ENCODE measurements around the gene NXN. TPM values are rescaled to one million over a fixed set of nuclear protein-coding genes. Genes with fewer than 3 reads are reported as not detected.
"Not testable (repeated sequence)": the region's sequence is repeated elsewhere in the genome, so short reads cannot be mapped to it uniquely, and the experiment has no call there.

Gene NXN
- total RNA-seq, 2 experiments from 2014 or later, result 0.68 to 0.97 TPM

GRCh38 chr17:835721-836120 lies 143.9 kb downstream of the NXN start:
- H3K9me3 Mint-ChIP-seq (ENCODE audit: insufficient read depth); H3K27ac Mint-ChIP-seq; ATAC-seq; POLR2A ChIA-PET; H3K4me3 Mint-ChIP-seq; DNase-seq; H3K36me3 Mint-ChIP-seq (ENCODE audit: low read depth); H3K4me1 Mint-ChIP-seq (ENCODE audit: low read depth); H3K27me3 Mint-ChIP-seq (ENCODE audit: low read depth); CTCF ChIA-PET: not testable (repeated sequence)

- DNase-seq (no peak), ATAC-seq (no peak)
- CTCF ChIA-PET, result no interaction called here
- Mint-ChIP-seq H3K27me3 (ENCODE audit: low read depth) (no peaks in the 10 kb centered on the region), H3K4me1 (ENCODE audit: low read depth) (no peaks in the 10 kb centered on the region), H3K27ac (no peak overlapping the region), H3K36me3 (ENCODE audit: low read depth) (no peaks in the 10 kb centered on the region), H3K9me3 (ENCODE audit: insufficient read depth) (no peaks in the 10 kb centered on the region), H3K4me3 (no peak overlapping the region)
- POLR2A ChIA-PET, result no interaction called here
These were observed 144.3 kb downstream of the NXN start for GRCh38 chr17:835263-835662.

GRCh38 chr17:834136-834535 lies 145.4 kb downstream of the NXN start:
- no peak overlapping the region for H3K27ac Mint-ChIP-seq
- DNase-seq (no peak), ATAC-seq (no peak)
- no peaks in the 10 kb centered on the region for H3K9me3 Mint-ChIP-seq (ENCODE audit: insufficient read depth)
- no peaks in the 10 kb centered on the region for H3K4me1 Mint-ChIP-seq (ENCODE audit: low read depth)
- H3K4me3 Mint-ChIP-seq, result no peak overlapping the region
- ChIA-PET POLR2A (no interaction called here), CTCF (no interaction called here)
- no peaks in the 10 kb centered on the region for H3K36me3 Mint-ChIP-seq (ENCODE audit: low read depth)
- H3K27me3 Mint-ChIP-seq (ENCODE audit: low read depth), result no peaks in the 10 kb centered on the region

- Mint-ChIP-seq H3K27me3 (ENCODE audit: low read depth) (no peaks in the 10 kb centered on the region), H3K4me1 (ENCODE audit: low read depth) (no peaks in the 10 kb centered on the region), H3K36me3 (ENCODE audit: low read depth) (no peaks in the 10 kb centered on the region), H3K9me3 (ENCODE audit: insufficient read depth) (no peaks in the 10 kb centered on the region), H3K4me3 (no peak overlapping the region), H3K27ac (no peak overlapping the region)
- DNase-seq (no peak), ATAC-seq (no peak)
- ChIA-PET POLR2A (interaction anchor here (0.6 kb wide), 1 partner anchor 9 kb away, joined by 3 read pairs; no protein-coding TSS in a partner anchor), CTCF (no interaction called here)
These were observed 148.6 kb downstream of the NXN start for GRCh38 chr17:830950-831349.

GRCh38 chr17:830381-830780 lies 149.2 kb downstream of the NXN start:
- CTCF ChIA-PET, result no interaction called here
- no peak for ATAC-seq

GRCh38 chr17:829614-830013 lies 150.0 kb downstream of the NXN start:
- H3K9me3 Mint-ChIP-seq (ENCODE audit: insufficient read depth); H3K27ac Mint-ChIP-seq; H3K27me3 Mint-ChIP-seq (ENCODE audit: low read depth); ATAC-seq; H3K4me3 Mint-ChIP-seq; CTCF ChIA-PET; H3K36me3 Mint-ChIP-seq (ENCODE audit: low read depth); POLR2A ChIA-PET; H3K4me1 Mint-ChIP-seq (ENCODE audit: low read depth); DNase-seq: not testable (repeated sequence)

More at GRCh38 chr17:830381-830780, 149.2 kb downstream of the NXN start:
- Mint-ChIP-seq H3K27me3 (ENCODE audit: low read depth) (no peaks in the 10 kb centered on the region), H3K9me3 (ENCODE audit: insufficient read depth) (no peaks in the 10 kb centered on the region), H3K36me3 (ENCODE audit: low read depth) (no peaks in the 10 kb centered on the region), H3K4me1 (ENCODE audit: low read depth) (no peaks in the 10 kb centered on the region), H3K4me3 (no peak overlapping the region), H3K27ac (no peak overlapping the region)
- DNase-seq, result no peak
- POLR2A ChIA-PET, result no interaction called here

- H3K9me3 Mint-ChIP-seq (ENCODE audit: insufficient read depth), result no peaks in the 10 kb centered on the region
- H3K27me3 Mint-ChIP-seq (ENCODE audit: low read depth), result no peaks in the 10 kb centered on the region
- ChIA-PET CTCF (no interaction called here), POLR2A (no interaction called here)
- no peaks in the 10 kb centered on the region for H3K36me3 Mint-ChIP-seq (ENCODE audit: low read depth)
- no peak overlapping the region for H3K4me3 Mint-ChIP-seq
- no peaks in the 10 kb centered on the region for H3K4me1 Mint-ChIP-seq (ENCODE audit: low read depth)
- no peak for DNase-seq
- H3K27ac Mint-ChIP-seq, result no peak overlapping the region
- ATAC-seq, result no peak
These were observed 150.8 kb downstream of the NXN start for GRCh38 chr17:828761-829160.

GRCh38 chr17:826778-827177 lies 152.8 kb downstream of the NXN start:
- no peak overlapping the region for H3K27ac Mint-ChIP-seq
- DNase-seq (no peak), ATAC-seq (no peak)
- POLR2A ChIA-PET, result no interaction called here
- no peaks in the 10 kb centered on the region for H3K4me1 Mint-ChIP-seq (ENCODE audit: low read depth)
- no peaks in the 10 kb centered on the region for H3K9me3 Mint-ChIP-seq (ENCODE audit: insufficient read depth)
- no peak overlapping the region for H3K4me3 Mint-ChIP-seq
- H3K36me3 Mint-ChIP-seq (ENCODE audit: low read depth), result no peaks in the 10 kb centered on the region
- no peaks in the 10 kb centered on the region for H3K27me3 Mint-ChIP-seq (ENCODE audit: low read depth)
- CTCF ChIA-PET, result no interaction called here

GRCh38 chr17:825216-825615 lies 154.4 kb downstream of the NXN start:
- Mint-ChIP-seq H3K4me1 (ENCODE audit: low read depth) (no peaks in the 10 kb centered on the region), H3K4me3 (no peak overlapping the region), H3K36me3 (ENCODE audit: low read depth) (no peaks in the 10 kb centered on the region), H3K27me3 (ENCODE audit: low read depth) (no peaks in the 10 kb centered on the region), H3K9me3 (ENCODE audit: insufficient read depth) (no peaks in the 10 kb centered on the region), H3K27ac (no peak overlapping the region)
- CTCF ChIA-PET, result no interaction called here
- ATAC-seq (no peak), DNase-seq (no peak)
- POLR2A ChIA-PET, result no interaction called here

- Mint-ChIP-seq H3K9me3 (ENCODE audit: insufficient read depth) (no peaks in the 10 kb centered on the region), H3K27ac (no peak overlapping the region), H3K4me3 (no peak overlapping the region), H3K36me3 (ENCODE audit: low read depth) (no peaks in the 10 kb centered on the region), H3K4me1 (ENCODE audit: low read depth) (no peaks in the 10 kb centered on the region), H3K27me3 (ENCODE audit: low read depth) (no peaks in the 10 kb centered on the region)
- no peak for ATAC-seq
- CTCF ChIA-PET, result no interaction called here
- POLR2A ChIA-PET, result no interaction called here
- DNase-seq, result no peak
These were observed 155.2 kb downstream of the NXN start for GRCh38 chr17:824378-824777.

- Mint-ChIP-seq H3K27ac (no peak overlapping the region), H3K4me3 (no peak overlapping the region), H3K27me3 (ENCODE audit: low read depth) (no peaks in the 10 kb centered on the region), H3K9me3 (ENCODE audit: insufficient read depth) (no peaks in the 10 kb centered on the region), H3K4me1 (ENCODE audit: low read depth) (no peaks in the 10 kb centered on the region), H3K36me3 (ENCODE audit: low read depth) (no peaks in the 10 kb centered on the region)
- ChIA-PET CTCF (no interaction called here), POLR2A (no interaction called here)
- no peak for DNase-seq
- no peak for ATAC-seq
These were observed 156.1 kb downstream of the NXN start for GRCh38 chr17:823501-823902.

- H3K4me3 Mint-ChIP-seq, result no peak overlapping the region
- no peaks in the 10 kb centered on the region for H3K27me3 Mint-ChIP-seq (ENCODE audit: low read depth)
- ChIA-PET POLR2A (no interaction called here), CTCF (no interaction called here)
- no peaks in the 10 kb centered on the region for H3K36me3 Mint-ChIP-seq (ENCODE audit: low read depth)
- no peaks in the 10 kb centered on the region for H3K9me3 Mint-ChIP-seq (ENCODE audit: insufficient read depth)
- no peak overlapping the region for H3K27ac Mint-ChIP-seq
- H3K4me1 Mint-ChIP-seq (ENCODE audit: low read depth), result no peaks in the 10 kb centered on the region
- ATAC-seq, result no peak
- no peak for DNase-seq
These were observed 160.3 kb downstream of the NXN start for GRCh38 chr17:819251-819650.

- no peak for DNase-seq
- no peak for ATAC-seq
- Mint-ChIP-seq H3K4me1 (ENCODE audit: low read depth) (no peaks in the 10 kb centered on the region), H3K4me3 (no peak overlapping the region), H3K27ac (no peak overlapping the region), H3K9me3 (ENCODE audit: insufficient read depth) (no peaks in the 10 kb centered on the region), H3K27me3 (ENCODE audit: low read depth) (no peaks in the 10 kb centered on the region), H3K36me3 (ENCODE audit: low read depth) (no peaks in the 10 kb centered on the region)
- ChIA-PET POLR2A (no interaction called here), CTCF (no interaction called here)
These were observed 165.2 kb downstream of the NXN start for GRCh38 chr17:814371-814770.
